Esophagus muscularis mucosa (tissue), 2 donors: Measurements from ENCODE around the gene CAMTA1.

Experiments used
- EP300 ChIP-seq: sonication (generic); formaldehyde crosslinking; IDR thresholded peaks from one replicate; pipeline ENCODE4 v1.6.1; 2017; ENCODE audit warnings: antibody characterized with exemption
- POLR2A ChIP-seq: fragments of 450-650 bp; IDR thresholded peaks from one replicate; pipeline ENCODE4 v1.6.1; 2017; ENCODE audit warnings: antibody characterized with exemption, moderate library complexity, mild to moderate bottlenecking, low read depth

DNA sequence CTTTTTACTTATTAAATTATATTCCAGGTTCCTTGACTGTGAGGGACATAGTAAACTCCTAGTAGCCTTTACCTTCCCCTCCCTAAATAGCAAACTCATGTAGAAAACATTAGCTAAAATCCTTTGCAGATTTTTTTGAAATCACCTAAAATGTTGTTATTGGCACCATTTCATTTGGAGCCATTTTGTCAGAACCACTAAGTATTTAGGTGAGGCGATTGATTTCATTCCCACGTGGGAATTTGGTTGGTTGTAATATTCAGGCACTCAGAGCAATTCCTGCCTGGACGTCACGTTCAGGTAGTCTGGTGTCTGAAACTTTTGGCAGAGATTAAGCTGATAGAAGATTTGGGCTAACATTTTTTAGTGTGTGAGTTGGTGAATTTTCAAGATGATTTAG, 84.3 kb downstream of the CAMTA1 start:
- TF ChIP-seq EP300 (no peak), POLR2A (no peak)
